Jurkat, Clone E6-1 (cell line): ENCODE measurements around the gene ZNF184. TPM values are rescaled to one million over a fixed set of nuclear protein-coding genes. Genes with fewer than 3 reads are reported as not detected.
A peak's percentile ranks its signal among the peaks of the same experiment; 100 is the strongest.

ENCODE experiments used
- DNase-seq: peaks from one replicate; pipeline ENCODE4 v3.0.0-alpha.2; 2011; ENCODE audit warnings: low read depth, low spot score
- H3K4me3 ChIP-seq: 2 replicates; pipeline ENCODE4 v1.5.1; 2011; ENCODE audit warnings: mild to moderate bottlenecking, low read length, control low read depth, moderate library complexity
- polyA plus RNA-seq: library from polyadenylated mRNA; unstranded; fragments of >200 nt; gene quantifications from one replicate; pipeline ENCODE4 v1.2.1, GENCODE V29; 2012; ENCODE audit warnings: missing spikeins; ENCODE audit not compliant: insufficient read length, insufficient read depth

Gene ZNF184
- 10.3 TPM for polyA plus RNA-seq

GRCh38 chr6:27472617-27473400 lies at the start of gene ZNF184:
TSS of gene ZNF184 (minus strand) at chr6:27473105. CDS start at chr6:27472294, 811 bp downstream.
- H3K4me3 ChIP-seq: peak within 1 kb of the TSS; percentile 84
- DNase-seq: peak; percentile 89

DNA sequence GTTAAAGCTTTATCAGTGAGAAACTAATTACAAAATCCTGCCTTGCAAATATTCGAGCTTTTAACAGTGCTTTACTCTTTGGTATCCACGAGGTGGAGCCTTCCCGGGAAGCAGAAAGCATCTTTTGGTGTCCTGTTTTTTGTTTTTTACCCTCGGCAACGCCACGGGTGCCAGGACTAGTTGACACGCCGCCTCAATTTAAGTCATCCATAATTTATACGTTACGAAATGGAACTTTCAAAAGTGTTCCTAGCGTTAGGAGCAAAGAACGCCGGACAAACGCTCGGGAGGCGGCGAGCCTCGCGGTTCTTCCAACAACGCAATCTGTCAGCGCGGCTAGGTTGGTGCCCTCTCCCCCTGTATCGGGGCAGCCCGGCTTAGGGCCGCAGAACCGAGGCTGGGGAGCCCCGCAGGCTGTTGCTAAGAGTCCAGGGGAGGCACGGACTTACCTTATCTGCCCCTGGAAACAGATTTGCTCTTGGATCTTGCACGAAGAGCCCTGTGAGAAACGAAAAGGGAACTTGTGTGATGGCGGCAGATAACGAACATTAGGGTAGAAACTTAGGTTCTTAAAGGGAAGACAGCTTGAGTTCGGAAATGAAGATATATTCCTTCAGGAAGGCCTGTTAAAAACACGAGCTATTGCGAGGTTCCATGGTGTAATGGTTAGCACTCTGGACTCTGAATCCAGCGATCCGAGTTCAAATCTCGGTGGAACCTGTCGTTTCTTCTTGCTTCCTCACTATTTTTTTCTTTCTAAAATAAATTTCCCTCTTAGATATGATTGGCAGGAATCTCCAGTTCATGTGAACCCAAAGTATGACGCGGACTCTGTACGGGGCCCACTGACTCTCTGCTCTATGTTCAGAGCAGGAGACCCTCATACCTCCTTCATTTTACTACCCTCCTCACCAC lies 46.2 kb upstream of the ZNF184 start:
- DNase-seq: peak; percentile 87
- peak overlapping the region; percentile 80 for H3K4me3 ChIP-seq

- DNase-seq: no peak
- H3K4me3 ChIP-seq: peak overlapping the region; percentile 80
These were observed 45.3 kb upstream of the ZNF184 start for GRCh38 chr6:27517928-27518787.

GRCh38 chr6:27517238-27517637 lies 44.3 kb upstream of the ZNF184 start:
- H3K4me3 ChIP-seq: no peak overlapping the region
- DNase-seq: no peak

DNA sequence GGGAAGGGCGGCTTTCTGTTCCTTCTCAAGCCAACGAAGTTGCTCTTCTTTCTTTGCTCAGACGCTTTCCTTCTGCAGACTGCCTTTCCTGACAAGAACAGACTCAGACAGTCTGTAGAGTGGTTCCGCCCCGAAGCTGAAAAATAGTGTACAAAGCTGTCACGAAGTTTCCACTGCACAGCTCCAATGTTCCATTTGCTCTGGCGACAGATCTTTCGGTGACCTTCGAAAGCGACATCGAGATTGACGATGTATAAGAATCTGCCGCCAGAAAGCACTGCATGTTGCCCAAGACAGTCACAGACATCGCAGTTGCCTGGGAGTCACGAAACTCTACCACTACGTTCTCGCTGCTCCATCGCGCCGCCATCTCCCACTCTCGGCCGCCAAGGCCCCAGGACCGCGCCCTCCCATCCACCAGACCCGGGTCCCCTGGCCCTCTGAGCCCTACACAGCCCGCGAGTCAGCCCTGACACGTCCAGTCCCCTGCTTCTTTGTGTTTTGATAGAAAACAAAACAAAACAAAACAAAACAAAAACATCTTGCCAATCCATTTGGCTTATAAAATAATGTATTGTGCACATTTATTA lies 42.1 kb upstream of the ZNF184 start:
- no peak overlapping the region for H3K4me3 ChIP-seq
- DNase-seq: no peak

- DNase-seq: no peak
- no peak overlapping the region for H3K4me3 ChIP-seq
These were observed 39.6 kb upstream of the ZNF184 start for GRCh38 chr6:27512525-27512924.

DNA sequence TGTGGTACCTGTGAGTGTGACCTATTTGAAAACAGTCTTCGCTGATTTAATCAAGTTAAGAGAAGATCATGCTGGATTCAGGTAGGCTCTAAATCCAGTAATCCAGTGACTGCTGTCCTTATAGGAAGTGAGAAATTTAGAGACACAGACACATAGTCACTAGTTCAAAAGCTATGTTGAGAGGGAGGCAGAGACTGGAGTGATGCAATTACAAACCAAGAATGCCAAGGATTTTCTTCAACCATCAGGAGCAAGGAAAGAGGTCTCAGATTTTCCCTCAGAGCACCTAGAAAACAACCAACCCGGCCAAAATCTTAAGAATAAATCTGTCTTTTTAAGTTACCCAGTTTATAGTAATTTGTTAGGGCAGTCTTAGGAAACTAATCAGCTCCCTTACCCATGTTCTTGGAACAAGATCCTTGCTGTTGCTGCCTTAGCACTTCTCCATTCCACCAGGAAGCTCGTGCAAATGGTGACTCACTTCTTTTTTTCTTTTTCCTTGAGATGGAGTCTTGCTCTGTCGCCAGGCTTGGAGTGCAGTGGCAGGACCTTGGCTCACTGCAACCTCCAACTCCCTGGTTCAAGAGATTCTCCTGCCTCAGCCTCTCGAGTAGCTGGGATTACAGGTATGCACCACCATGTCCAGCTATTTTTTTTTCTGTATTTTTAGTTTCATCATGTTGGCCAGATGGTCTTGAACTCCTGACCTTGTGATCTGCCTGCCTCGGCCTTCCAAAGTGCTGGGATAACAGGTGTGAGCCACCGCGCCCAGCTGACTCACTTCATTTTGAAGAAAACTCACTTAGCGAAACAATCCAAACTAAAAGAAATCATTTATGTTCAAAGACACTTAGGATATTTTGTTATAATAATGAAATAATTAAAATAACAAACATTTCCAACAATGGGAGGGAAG lies 34.4 kb upstream of the ZNF184 start:
- H3K4me3 ChIP-seq: no peak overlapping the region
- DNase-seq: no peak

DNA sequence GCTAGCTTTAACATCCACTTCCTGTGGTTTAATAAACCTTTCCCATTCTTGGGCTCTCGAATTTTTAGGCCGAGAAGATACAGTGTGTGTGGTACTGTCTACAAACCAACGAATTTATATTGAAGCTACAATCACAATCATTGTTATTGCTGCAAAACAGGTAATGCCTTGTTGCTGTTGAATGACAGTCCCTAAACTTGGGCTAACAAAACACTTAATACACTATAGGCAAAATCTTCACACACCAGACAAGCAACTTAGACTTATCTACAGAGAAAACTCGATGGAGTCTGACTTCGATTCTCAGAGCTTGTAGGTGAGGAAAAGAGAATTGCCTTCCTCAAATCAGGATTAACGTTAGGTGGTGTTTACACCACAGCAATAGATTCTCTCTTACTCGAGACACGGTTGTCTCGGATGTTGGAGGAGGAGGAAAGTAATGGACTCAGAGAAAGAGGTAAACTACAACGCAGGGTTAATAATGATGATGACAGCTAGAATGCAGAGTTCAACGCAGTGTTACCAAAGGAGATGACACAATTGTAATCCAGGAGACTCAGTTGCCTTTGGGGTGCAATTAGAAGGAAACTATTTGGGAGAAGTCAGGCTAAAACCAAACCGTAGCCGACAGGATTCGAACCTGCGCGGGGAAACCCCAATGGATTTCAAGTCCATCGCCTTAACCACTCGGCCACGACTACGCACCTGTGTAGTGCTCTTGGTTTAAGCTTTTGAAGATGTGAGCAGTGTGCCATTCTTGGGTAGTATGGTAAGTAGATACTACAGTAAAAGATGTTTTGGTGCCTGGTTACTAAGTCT lies 32.5 kb upstream of the ZNF184 start:
- peak; percentile 9 for DNase-seq
- no peak overlapping the region for H3K4me3 ChIP-seq

DNA sequence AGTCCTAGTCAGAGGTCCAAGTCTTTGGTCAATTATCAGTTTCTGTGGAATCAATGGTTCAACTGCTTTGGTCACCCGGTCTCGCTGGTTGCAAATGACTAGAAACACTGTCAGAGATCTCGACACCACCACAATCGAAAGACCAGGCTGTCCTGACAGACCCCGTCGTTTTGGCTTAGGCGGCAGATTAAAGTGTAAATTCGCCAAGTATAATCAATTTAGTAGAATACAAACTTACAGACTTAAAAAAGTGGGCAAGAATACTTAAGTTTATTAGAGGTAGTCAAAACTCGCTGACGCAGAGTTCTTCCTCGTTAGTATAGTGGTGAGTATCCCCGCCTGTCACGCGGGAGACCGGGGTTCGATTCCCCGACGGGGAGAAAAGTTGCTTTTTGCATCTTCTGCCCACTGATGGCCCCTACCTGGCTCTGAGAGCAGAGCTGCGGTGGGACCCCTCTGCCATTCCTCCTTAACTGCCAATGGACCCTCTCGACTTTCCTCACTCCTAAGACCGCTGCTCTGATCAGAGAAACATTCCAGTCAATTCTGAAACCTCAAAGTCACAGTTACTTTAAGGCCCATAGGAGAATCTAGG lies 30.6 kb upstream of the ZNF184 start:
- DNase-seq: peak; percentile 83
- peak overlapping the region; percentile 73 for H3K4me3 ChIP-seq

- DNase-seq: peak; percentile 84
These were observed 29.9 kb upstream of the ZNF184 start for GRCh38 chr6:27502508-27503435.

DNA sequence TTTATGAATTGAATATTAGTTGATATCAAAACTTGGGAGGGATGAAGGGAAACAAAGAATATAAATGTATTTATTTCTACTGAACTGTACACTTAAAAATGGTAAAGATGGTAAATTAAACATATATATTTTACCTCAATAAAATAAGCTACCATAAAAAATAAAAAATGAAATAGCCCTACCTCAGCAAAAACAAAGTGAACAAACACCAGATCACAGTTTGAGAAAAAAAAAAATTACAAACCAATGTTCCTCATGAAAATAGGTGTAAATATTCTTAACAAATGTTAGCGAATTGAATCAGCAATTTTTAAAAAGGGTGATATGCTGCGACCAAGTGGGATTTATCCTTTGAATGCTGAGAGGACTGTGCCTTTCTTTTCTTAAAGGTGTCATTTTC lies 28.3 kb upstream of the ZNF184 start:
- H3K4me3 ChIP-seq: no peak overlapping the region
- DNase-seq: no peak

More at GRCh38 chr6:27502508-27503435, 29.9 kb upstream of the ZNF184 start:
- H3K4me3 ChIP-seq: peak overlapping the region; percentile 73

DNA sequence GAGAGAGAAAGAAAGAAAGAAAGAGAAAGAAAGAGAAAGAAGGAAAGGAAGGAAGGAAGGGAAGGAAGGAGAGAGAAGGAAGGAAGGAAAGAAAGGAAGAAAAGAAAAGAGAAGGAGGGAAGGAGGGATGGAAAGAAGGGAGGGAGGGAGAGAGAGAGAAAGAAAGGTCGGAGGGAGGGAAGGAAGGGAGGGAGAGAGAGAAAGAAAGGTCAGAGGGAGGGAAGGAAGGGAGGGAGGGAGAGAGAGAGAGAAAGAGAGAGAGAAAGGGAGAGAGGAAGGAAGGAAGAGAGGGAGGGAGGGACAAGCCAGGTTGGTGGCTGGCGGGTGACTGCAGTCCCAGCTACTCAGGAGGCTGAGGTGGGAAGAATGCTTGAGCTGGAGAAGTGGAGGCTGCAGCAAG lies 27.3 kb upstream of the ZNF184 start:
- H3K4me3 ChIP-seq: no peak overlapping the region
- no peak for DNase-seq

DNA sequence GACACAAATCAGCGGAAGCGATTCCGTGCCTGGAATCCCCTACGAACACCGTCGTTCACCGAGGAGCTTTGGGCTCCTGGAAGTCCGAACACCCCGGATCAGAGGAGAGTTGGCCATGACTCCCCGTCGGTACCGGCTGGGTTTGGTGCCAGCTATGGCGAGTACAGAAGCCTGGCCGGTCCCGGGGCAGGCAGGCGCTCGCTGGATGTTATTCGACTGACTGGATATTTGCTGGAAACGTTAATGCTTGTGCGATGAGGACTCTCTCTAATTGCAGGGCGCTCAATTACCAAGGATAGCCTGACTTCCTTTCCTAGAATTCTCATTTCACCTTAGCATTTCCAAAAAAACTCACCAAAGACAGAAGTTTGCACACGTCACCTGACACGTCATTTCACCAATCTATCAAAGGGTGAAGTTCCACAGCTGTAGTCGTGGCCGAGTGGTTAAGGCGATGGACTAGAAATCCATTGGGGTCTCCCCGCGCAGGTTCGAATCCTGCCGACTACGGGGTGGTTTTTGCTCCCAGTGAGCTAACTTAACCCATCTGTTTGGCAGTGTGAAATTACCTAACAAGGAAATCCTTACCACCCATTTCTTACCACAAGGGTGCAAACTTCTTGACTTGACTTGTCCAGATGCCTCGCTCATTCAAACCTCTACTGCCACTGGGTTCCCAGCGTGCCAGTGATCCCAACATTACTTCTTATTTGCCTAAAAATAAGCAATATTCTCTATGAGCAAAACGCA lies 22.7 kb upstream of the ZNF184 start:
- H3K4me3 ChIP-seq: no peak overlapping the region
- DNase-seq: no peak

DNA sequence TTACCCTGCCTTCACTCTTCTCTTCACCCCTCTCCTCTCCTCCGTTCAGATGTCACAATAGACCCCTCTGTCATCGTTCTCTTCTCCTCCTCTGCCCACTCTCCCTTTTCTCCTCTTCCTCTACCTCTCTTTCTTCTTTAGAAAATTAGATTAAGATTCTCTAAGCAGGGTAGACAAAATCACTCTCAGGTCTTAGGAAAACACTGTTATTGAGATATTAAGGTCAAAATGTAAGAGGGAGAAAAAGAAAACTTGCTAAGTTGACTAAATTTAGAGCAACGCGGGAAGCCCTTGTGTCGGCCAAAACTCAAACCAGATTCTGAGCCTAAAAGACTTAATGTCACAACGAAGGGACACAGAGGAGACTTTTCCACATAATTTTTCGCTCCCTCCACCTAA lies 22.1 kb upstream of the ZNF184 start:
- H3K4me3 ChIP-seq: no peak overlapping the region
- DNase-seq: no peak

DNA sequence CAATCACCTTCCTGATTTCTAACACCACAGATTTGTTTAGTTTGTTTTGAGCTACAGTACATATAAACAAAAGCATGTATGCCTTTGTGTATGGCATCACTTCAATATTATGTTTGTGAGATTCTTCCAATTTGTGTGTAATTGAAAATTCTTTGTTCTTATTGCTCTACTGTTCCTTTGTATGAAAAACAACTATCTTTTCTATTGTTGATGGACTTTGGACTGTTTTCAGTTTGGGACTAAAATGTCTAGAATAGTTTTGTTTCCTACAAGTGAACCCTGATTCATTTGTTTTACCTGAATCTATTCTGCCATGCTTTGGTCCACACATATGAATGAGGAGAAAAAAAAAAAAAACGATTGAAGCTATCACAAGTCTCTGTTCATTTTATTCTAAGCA lies 21.2 kb upstream of the ZNF184 start:
- no peak overlapping the region for H3K4me3 ChIP-seq
- DNase-seq: no peak
